HG02981 (cell line): ENCODE data around the gene TP73.

ENCODE experiments used
- ATAC-seq: cut with Tn5 transposase; IDR thresholded peaks from one replicate; pipeline ENCODE4 v1.9.1; 2021; ENCODE audit warnings: mild to moderate bottlenecking, moderate library complexity; ENCODE audit not compliant: unreplicated experiment

The TP73 gene

DNA sequence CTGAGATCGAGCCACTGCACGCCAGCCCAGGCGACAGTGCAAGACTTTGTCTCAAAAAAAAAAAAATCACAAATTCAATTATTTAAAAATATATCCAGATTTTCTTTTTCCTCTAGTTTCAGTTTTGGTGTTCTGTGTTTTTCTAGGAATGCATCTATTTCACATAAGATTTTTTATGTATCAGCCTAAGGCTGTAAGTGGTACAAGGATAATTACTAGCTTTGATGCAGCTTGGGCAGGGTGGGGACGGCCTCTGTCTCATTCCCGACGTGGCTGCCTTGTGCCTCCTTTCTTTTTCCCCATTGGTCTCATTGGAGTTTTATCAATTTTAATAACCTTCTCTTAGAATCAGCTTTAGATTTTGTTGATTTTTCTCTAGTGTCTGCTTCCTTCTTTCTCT lies 106.8 kb downstream of the TP73 start:
- no peak for ATAC-seq

DNA sequence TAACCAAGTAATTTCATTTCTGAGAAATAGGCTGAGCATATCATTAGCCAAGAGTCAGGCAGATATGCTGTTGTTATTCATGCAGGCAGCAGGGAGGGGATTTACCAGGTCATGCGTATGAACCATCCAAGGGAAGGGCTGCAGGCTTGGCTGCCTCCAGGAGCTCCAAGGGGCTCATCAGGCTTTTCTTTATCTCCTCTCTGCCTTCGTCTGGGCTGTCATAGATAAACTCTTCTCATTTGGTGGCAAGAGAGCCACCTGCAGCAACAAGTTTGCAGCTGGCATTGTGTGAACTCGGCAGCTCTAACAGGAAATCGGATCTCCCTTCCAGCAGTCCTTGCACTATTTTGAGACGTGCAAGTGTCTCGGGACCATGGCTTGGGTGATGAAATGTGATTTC lies 107.5 kb downstream of the TP73 start:
- no peak for ATAC-seq

DNA sequence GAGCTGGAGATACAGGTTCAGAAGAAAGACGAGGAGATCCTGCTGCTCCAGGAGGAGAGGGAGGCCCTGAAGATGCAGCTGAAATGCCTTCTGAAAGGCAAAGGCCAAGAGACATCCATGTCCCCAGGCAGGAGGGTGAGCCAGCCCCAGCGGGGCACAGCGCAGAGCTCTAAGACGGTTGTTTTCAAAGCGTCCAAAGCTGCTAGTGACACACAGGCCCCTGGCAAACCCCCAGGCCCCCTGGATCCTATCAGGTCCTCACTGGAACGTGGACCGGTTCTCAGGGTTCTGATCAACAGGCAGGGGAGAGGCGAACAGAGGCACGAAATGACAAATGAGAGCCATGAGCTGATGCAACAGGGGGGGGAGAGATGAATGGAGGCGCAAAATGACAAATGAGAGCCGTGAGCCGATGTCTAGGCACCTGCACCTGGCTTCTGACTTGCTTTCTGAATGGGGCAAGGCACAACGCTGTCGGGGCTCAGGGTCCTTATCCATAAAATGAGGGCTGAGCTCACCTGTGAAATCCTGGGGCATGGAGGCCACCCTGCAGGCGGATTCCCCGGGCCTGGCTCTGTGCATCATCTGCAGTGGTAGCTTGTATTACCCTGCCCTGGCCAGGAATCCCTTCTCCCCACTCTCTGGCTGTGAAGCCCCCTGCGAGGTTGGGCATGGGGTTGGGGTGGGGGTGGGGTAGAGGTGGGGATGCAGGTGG lies 109.1 kb downstream of the TP73 start:
- ATAC-seq = no peak

DNA sequence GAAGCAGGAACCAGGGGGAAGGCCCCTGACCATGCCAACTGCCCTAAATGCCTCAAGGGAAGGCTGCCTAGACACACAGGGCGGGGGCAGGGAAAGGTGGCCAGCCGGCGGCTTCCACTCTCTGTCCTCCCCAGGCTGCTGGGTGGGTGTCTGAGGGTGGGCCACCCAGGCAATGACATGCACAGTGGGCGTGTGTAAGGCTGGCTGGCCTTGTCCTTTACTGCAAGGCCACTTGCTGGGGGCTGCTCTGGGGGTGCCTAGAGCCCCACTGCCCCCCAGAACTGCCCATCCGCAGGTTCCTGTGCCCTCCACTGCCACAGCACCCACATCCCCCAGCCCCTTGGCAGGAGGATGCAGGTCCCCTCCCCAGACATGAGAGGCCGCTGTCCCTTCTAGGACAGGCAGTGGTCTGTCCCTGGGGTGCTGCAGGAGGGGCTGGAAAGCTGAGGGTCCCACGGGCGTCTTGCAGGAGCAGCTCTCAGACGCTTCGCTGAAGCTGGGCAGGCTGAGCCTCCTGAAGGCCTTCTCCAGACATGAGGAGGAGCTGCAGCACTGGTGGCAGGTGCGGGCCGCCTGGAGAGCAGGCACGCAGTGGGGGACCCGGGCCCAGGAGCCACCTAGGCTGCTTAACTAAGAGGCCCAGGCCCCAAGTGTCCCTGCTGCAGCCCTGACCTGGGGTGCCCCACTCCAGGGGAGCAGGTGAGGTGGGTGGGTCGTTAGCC lies 110.0 kb downstream of the TP73 start:
- ATAC-seq = no peak

DNA sequence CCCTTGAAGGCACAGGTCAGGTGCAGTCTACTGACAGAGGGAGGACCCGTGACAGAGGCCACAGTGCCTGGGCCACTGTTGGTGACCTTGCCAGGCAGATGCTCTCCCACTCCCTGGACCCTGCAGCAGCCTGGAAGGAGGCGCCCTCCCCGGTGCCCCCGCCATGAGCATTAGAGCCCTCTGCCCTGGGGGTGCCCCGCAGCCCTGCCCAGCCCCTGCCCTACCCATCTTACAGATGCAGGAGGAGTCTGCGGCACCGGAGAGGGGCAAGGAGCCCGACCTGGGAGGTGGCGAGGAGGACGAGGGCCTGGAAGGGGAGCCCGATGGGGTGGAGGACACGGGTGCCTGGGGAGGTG lies 110.5 kb downstream of the TP73 start:
- ATAC-seq = no peak

DNA sequence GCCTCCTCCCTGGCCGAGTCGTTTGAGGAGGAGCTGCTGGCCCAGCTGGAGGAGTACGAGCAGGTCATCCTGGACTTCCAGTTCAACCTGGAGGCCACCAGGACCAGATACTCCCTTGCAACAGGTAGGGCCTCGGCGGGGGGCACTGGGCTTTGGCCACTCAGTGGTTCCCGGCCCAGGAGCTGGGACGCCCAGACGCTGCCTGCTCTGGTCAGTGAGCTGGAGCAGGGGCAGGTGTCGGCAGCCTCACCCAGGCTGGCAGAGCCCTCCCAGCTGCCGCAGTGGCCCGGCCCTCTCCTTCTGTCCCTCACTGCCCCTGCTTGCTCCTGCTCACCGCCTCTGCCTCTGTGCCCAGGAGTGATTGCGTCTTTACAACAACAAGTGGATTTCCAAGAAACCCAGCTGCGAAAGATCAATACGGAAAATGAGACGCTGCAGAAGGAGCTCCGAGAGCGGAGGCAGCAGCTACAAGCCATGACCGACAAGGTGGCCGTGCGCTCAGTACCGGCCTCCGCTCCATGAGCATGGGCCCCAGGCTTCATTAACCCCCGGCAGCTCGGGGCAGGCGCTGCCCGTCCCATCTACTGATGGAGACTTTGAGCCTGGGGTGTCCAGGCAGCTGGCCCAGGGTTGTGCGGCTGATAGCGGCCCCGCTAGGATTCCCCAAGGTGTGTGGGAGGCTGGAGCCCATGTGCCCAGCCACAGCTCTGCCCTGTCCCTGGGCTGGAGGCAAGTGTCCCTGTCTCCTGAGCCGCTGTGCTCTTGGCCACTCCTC lies 111.2 kb downstream of the TP73 start:
- ATAC-seq = no peak

DNA sequence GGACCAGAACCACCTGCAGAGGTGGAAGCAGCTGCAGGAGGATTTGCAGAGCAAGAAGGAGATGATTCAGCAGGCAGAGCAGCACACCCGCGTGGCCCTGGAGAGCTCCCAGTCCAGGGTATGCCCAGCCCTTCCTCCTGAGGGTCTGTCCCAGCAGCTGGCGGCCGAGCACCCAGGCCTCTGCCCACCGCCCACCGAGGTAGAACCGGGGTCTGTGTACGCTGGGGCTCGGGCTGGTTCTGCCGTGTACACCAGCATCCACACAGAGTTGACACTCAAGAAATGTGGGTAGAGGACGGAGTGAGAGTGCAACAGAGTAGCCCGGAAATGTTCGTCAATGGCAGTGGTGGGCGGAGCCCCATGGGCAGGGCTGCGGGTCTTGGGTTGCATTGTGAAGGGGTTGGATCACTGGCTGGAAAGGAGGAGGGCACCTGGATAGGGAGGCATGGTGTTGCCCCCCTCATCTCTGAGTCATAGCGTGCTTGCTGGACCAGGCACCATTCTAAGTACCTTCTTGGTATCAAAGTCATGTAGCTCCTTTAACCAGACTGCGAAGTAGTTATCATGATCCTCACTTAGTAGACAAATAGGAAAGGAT lies 115.1 kb downstream of the TP73 start:
- ATAC-seq = no peak

DNA sequence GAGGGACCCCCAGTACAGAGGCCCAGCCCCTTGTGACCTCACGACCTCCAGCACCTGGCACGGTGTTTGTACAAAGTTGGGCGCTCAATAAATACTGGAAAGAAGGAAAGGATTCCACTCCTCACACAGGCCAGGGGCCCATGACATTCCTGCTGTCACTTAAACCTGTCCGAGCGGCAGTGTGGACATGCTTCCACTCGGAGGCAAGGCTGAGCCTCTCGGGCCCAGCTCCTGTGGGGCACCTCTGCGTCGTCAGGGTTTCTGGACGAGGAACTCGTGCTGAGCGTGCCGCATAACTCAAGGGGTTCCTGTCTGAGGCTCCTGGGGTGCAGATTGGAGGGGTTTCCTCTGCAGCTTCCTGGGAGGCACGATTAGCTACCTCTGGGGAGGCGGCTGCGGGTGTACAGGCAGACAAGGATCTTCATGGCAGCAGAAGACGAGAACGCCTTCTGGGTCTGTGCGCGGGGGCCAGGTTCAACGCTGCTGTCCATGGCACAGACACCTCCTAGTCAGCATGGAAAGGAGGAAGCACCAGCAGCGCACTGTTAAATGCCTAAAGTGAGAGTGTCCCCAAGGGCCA lies 116.6 kb downstream of the TP73 start:
- no peak for ATAC-seq

DNA sequence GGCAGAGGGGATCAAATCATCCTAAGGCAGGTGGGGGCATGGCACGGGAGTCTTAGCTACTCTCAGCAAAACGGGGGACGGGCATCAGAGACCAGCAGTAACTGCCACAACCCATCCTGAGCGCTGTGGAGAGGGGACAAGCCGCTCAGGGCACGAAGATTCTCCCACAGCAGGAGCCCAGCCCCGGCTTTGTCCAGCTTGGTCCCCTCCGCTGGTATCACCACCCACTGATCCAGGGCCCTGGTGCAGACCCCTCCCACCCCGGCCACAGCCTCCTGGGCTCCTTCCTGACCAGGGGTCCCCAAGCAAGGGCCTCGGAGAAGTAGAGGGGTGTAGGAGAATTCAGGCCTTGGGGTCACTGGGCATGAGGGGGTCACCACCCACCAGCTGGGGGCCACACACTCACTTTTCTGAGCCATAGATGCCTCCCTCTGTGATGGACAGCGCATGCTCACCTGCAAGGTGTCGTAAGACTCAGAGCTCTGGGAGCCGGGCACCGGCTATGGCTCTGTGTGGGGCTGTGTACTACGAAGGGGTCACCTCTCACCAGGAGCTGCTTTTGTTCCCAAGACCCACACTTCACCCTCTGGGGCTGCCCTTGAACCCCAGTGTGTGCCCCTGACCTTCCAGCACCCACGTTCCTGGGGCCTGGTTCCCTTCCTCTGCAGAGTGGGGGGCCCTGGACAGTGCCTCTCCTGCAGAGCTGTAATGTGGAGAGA lies 117.9 kb downstream of the TP73 start:
- no peak for ATAC-seq

DNA sequence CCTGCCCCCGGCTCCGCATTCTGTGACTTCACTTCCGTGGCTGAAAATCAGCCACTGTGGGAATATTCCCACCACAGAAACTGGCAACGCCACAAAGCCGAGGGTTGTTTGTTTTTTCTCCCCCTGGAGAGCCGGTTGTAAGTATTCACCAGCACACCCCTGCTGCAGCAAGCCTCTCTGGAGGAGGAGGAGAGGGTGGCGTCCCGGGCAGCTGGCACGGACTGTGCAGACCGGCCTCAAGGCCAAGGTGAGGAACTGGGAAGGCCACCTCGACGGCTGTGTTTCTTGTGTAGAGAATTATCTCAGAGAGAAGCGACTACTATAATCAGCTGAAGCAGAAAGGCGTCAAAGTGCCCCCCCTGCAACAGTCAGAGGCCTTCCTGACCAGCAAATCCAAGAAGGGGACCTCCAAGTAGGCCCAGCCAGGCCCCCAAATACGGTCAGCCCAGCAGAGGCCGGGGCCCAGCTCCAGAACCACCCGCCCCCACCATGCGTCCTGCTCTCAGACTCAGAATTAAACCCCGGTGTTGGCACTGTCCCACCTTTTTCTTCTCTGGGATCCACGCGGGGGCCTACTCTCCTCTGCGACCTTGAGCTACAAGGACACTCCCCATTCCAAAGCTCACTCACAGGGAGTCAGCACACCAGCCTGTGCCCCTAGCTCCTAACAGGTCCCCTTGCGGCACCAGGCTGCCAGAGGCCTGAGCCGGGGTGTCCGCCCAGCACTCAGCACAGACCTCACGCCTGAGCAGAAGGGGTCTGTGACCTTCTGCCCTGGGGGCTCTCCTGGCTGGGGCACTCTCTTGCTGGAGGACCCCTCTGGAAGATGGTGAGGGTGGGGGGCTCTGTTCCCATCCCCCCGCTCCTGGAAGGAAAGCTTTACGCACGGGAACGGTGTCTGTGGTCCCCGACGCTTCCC lies 119.1 kb downstream of the TP73 start:
- ATAC-seq = no peak

DNA sequence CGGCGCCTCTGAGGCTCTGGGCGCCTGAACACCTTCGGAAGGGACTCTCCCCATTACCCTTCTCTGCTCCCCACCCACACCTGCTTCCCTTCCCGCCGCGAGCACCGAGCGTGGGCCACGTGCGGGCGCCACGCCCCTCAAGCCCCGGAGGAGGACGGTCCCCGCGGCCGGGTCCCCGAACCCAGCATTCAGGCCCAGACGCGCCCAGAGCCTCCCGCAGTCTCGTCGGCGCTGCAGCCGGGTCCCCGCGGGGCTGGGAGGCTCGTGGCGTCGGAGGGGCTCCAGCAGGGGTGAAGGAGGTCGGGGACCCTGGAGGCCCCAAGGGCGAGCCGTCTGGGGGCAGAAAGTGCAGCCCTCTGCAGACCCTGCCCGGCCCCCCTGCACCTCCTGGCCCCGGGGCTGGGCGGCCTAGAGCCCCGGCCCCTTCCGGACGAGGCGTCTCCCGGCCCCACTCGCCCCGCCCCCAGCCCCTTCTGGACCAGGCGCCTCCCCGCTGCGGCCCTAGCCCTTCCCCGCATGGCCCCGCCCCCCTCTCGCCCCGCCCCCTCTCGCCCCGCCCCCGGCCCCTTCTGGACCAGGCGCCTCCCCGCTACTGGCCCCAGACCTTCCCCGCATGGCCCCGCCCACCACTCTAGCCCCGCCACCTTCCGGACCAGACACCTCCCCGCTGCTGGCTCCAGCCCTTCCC lies 119.9 kb downstream of the TP73 start:
- peak; percentile 64 for ATAC-seq

DNA sequence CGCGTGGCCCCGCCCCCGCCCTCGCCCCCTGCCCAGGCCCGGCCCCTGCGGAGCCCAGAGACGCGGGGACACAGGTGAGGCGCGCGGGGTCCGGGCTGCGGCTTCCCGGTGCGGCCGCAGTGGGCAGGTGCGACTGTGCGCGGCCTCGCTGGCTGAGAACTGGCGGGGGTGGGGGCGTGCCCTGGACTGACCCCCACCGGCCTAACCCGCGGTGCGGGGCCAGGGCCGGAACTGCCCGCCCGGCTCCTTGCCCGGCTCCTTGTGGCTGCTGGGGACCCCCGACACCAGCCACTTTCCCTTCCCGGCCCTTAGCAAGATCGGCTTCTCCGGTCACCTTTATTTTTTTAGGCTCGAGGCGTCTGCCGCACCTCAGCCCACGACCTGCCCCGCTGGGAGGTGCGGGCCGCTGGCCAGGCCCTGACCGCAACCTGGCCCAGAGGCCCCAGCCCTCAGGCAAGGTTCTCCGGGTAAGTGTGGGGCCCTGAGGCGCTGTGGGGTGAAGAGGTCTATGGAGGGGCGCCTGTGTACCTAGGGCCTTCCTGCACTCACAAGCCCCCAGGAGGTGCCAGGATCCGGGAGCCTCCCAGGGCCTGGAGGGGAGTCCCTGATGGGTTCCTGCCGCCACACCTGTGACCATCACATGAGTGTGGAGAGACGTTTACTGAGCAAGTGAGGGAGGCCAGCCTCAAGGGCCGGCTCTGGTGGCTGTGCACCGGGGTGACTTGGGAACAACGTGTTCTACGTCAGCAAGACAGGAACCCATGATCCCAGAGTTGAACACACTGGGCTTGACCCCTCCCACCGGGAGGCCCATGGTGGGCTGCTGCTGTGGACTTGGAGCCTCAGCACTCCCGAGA lies 120.6 kb downstream of the TP73 start, which contains the start of gene SMIM1:
Gene SMIM1, plus strand, starts transcription at position 35 of the 857 bp plus-strand sequence. CDS start 2,625 bp downstream, outside the sequence.
- no peak for ATAC-seq

DNA sequence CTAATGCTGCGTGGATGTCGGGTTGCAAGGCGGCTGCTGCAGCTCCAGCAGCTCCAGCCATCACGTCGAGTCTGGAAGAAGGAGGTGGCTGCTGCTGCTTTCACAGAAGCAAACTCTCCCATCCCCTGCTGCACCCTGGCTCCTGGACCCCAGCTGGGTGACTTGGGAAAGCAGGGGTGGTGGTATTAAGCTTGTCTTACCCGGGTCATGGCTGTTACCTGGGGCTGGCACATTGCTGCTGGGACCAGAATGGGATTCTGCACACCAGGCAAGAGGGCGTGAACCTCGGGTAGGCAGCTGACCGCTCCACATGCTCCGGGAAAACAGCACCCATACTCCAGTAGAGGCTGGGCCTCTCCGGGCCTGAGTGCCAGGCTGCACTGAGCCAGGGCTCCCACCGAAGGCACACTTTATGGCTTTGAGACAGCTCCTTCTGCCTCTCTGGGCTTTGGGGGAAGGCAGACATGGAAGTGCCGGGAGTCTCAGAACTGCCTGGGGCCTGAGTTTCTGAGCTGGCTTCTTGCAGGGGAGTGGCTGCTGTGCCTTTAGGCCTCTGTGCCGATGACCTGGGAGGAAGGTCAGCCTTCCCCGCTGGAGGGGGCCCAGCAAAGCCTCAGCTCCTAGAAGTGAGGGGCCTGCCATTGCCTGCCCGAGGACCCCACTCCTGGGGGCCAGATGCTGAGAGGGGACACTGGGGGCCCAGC lies 121.4 kb downstream of the TP73 start:
- no peak for ATAC-seq

DNA sequence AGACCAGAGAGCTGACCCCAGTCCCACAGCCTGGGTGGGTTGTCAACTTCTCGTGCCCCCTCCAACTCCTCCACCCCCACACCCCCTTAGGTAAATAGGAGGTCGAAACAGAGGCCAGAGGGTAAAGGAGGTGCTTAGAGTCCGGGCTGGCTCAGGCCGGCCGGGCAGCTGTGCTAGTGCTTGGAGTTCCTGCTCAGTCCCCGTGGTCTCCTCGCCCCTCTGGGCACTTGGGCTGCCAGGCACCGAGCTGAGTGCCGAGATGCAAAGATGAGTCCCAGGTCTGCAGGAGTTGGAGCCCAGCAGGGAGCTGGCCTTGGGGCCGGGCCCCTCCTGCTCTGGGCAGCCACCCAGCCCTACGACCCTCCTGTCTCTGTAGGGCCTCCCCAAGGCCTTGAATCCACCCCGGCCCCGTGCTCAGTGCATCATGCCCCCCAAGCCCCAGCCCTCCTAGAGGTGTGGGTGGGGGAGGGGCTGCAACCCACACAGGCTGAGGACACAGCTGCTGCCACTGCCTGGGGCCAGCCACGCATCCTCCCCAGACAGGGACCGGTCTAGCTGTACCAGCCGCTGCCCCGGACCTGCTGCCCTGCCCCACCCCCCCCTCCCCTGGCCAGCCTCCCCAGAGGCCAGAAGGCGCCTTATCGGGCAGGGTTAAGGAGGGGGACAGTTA lies 122.1 kb downstream of the TP73 start:
- ATAC-seq = no peak

DNA sequence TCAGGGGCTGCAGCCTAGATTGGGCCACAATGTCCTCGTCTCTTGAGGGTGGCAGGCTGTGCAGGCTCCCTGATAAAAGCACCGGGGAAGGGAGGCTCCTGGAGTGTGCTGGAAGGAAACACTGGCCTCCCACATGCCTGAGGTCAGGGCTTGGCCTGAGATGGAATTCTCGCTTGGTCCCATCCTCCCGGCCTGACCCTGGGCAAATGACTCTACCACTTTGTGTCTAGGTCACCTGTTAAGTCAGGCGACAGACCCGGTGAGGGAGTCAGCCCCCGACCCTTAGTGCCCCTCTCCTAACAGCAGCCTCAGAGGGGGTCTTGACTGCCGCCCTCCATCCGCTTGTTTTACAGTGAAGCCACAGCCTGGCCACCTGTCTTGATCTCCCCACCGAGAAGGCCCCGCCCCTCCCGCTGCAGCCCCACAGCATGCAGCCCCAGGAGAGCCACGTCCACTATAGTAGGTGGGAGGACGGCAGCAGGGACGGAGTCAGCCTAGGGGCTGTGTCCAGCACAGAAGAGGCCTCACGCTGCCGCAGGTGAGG lies 122.7 kb downstream of the TP73 start:
- ATAC-seq = no peak

DNA sequence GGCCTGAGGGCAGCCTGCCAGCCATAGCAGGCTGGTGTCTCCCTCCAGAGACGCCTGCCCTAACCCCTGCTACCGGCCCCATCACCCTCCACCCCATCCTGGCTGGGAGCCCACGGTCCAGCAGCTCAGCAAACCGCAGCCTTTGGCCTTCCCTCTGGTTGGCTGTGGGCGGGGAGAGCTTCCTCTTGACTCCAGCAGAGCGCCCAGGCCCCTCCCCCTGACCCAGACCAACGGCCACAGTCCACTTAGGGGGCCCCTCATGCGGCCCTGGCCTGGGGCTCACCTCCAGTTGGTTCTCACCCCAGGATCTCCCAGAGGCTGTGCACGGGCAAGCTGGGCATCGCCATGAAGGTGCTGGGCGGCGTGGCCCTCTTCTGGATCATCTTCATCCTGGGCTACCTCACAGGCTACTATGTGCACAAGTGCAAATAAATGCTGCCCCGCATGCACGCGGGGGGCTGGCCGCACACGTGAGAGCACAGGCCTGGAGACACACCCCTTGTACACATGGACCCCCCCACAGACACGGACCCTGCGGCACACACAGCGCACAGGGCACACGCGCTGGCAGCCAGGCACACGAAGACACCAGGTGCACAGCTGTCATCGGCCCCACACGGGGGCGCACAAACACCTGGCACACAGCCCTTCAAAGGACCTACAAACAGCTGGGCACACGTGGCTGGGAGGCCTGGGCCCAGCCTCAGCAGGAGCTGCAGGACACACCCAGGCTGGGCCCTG lies 123.3 kb downstream of the TP73 start:
- ATAC-seq = no peak
